Measurements from ENCODE around the gene STC2.

GRCh38 chr5:173281910-173282309 lies 46.3 kb downstream of the STC2 start:
- no peak for TF ChIP-seq POLR2A (IDR thresholded peaks at IDR 0.05)
- no peak for TF ChIP-seq POLR2AphosphoS5 (IDR thresholded peaks at IDR 0.05)
- no peak for TF ChIP-seq CTCF (IDR thresholded peaks at IDR 0.05)
